ENCODE measurements around the gene DNAJC22. TPM values are rescaled to one million over a fixed set of nuclear protein-coding genes. Genes with fewer than 3 reads are reported as not detected.
A peak's percentile ranks its signal among the peaks of the same experiment; 100 is the strongest.
"Not testable (repeated sequence)": the region's sequence is repeated elsewhere in the genome, so short reads cannot be mapped to it uniquely, and the experiment has no call there.

DNAJC22 gene
- total RNA-seq (not detected), polyA plus RNA-seq (not detected), total RNA-seq (0 to 0.43 (median 0) reads per million in 6 experiments)

GRCh38 chr12:49346659-49347310 lies at the start of gene DNAJC22:
DNAJC22 (plus strand) TSS chr12:49346888; CDS start chr12:49348873, 1,985 bp downstream.
- Mint-ChIP-seq H3K4me3 (peak within 1 kb of the TSS; percentile 73 to 91 (median 88)), H3K27ac (peak within 1 kb of the TSS in 5 of 10 donors; percentile 27 to 59 (median 37)), H3K9me3 (no peaks in the 10 kb centered on the region), H3K36me3 (peaks cover 0 to 4% (median 0%) of the 10 kb centered on the region in 3 donors), H3K27me3 (peaks cover 19 to 83% (median 51%) of the 10 kb centered on the region in 5 donors), H3K4me1 (peaks cover 20 to 53% (median 46%) of the 10 kb centered on the region in 4 donors)
- POLR2A ChIA-PET, result interaction anchor here (0.6 to 2.3 kb wide), 3 partner anchors 23 to 1368 kb away, joined by 6 to 9 read pairs (median 8); partner anchors contain the start of gene TROAP
- ATAC-seq (peak; percentile 24 to 26), DNase-seq (peak in 1 of 10 donors; percentile 48)

- peaks cover 0 to 3% (median 0%) of the 10 kb centered on the region in 3 donors for H3K36me3 Mint-ChIP-seq
- peaks cover 4 to 23% (median 21%) of the 10 kb centered on the region in 4 donors for H3K4me1 Mint-ChIP-seq
- ATAC-seq (no peak), DNase-seq (no peak)
- H3K4me3 Mint-ChIP-seq, result peak overlapping the region in 8 of 10 donors; percentile 7 to 78 (median 51)
- peaks cover 30 to 86% (median 42%) of the 10 kb centered on the region in 5 donors for H3K27me3 Mint-ChIP-seq
- peak overlapping the region in 1 of 10 donors; percentile 9 for H3K27ac Mint-ChIP-seq
- H3K9me3 Mint-ChIP-seq, result no peaks in the 10 kb centered on the region
- POLR2A ChIA-PET, result interaction anchor here (1.5 kb wide), 1 partner anchor 50 kb away, joined by 3 read pairs; no protein-coding TSS in a partner anchor
These were observed 49.0 kb upstream of the DNAJC22 start for GRCh38 chr12:49297695-49298060.

- Mint-ChIP-seq H3K4me3 (peak overlapping the region in 7 of 10 donors; percentile 7 to 78 (median 53)), H3K27ac (peak overlapping the region in 1 of 10 donors; percentile 25), H3K9me3 (no peaks in the 10 kb centered on the region), H3K27me3 (peaks cover 35 to 88% (median 46%) of the 10 kb centered on the region in 5 donors), H3K36me3 (peaks cover 0 to 3% (median 0%) of the 10 kb centered on the region in 3 donors), H3K4me1 (peaks cover 4 to 23% (median 21%) of the 10 kb centered on the region in 4 donors)
- no peak for ATAC-seq
- POLR2A ChIA-PET, result no interaction called here
- DNase-seq, result no peak
These were observed 48.5 kb upstream of the DNAJC22 start for GRCh38 chr12:49298160-49298559.

- peaks cover 4 to 17% (median 13%) of the 10 kb centered on the region in 4 donors for H3K4me1 Mint-ChIP-seq
- H3K9me3 Mint-ChIP-seq, result no peaks in the 10 kb centered on the region
- POLR2A ChIA-PET, result no interaction called here
- DNase-seq (no peak), ATAC-seq (no peak)
- no peak overlapping the region for H3K27ac Mint-ChIP-seq
- no peak overlapping the region for H3K4me3 Mint-ChIP-seq
- peaks cover 34 to 76% (median 48%) of the 10 kb centered on the region in 5 donors for H3K27me3 Mint-ChIP-seq
- H3K36me3 Mint-ChIP-seq, result peaks cover 0 to 3% (median 0%) of the 10 kb centered on the region in 3 donors
These were observed 44.9 kb upstream of the DNAJC22 start for GRCh38 chr12:49301760-49302159.

GRCh38 chr12:49304161-49304560 lies 42.5 kb upstream of the DNAJC22 start:
- Mint-ChIP-seq H3K27me3 (peaks cover 27 to 73% (median 39%) of the 10 kb centered on the region in 5 donors), H3K9me3 (no peaks in the 10 kb centered on the region)

GRCh38 chr12:49305762-49306510 lies 40.8 kb upstream of the DNAJC22 start:
- Mint-ChIP-seq H3K27me3 (peaks cover 26 to 71% (median 35%) of the 10 kb centered on the region in 5 donors), H3K36me3 (no peaks in the 10 kb centered on the region)
- POLR2A ChIA-PET, result no interaction called here

More at GRCh38 chr12:49304161-49304560, 42.5 kb upstream of the DNAJC22 start:
- no peaks in the 10 kb centered on the region for H3K36me3 Mint-ChIP-seq
- no peak overlapping the region for H3K4me3 Mint-ChIP-seq
- H3K27ac Mint-ChIP-seq, result no peak overlapping the region
- DNase-seq (no peak), ATAC-seq (no peak)
- H3K4me1 Mint-ChIP-seq, result no peaks in the 10 kb centered on the region
- POLR2A ChIA-PET, result no interaction called here

GRCh38 chr12:49309386-49309785 lies 37.3 kb upstream of the DNAJC22 start:
- Mint-ChIP-seq H3K4me3 (no peak overlapping the region), H3K36me3 (no peaks in the 10 kb centered on the region)
- POLR2A ChIA-PET, result no interaction called here

More at GRCh38 chr12:49305762-49306510, 40.8 kb upstream of the DNAJC22 start:
- Mint-ChIP-seq H3K9me3 (no peaks in the 10 kb centered on the region), H3K4me3 (no peak overlapping the region), H3K27ac (no peak overlapping the region), H3K4me1 (no peaks in the 10 kb centered on the region)
- ATAC-seq, result no peak
- DNase-seq, result no peak

GRCh38 chr12:49310451-49311000 lies 36.2 kb upstream of the DNAJC22 start:
- H3K36me3 Mint-ChIP-seq, H3K4me1 Mint-ChIP-seq, H3K9me3 Mint-ChIP-seq, POLR2A ChIA-PET, H3K27ac Mint-ChIP-seq, ATAC-seq, DNase-seq, H3K4me3 Mint-ChIP-seq: not testable (repeated sequence)
- peaks cover 13 to 52% (median 22%) of the 10 kb centered on the region in 5 donors for H3K27me3 Mint-ChIP-seq

More at GRCh38 chr12:49309386-49309785, 37.3 kb upstream of the DNAJC22 start:
- H3K4me1 Mint-ChIP-seq, result no peaks in the 10 kb centered on the region
- no peaks in the 10 kb centered on the region for H3K9me3 Mint-ChIP-seq
- peaks cover 14 to 54% (median 23%) of the 10 kb centered on the region in 5 donors for H3K27me3 Mint-ChIP-seq
- DNase-seq (no peak), ATAC-seq (no peak)
- H3K27ac Mint-ChIP-seq, result peak overlapping the region in 1 of 10 donors; percentile 34

GRCh38 chr12:49314811-49315210 lies 31.9 kb upstream of the DNAJC22 start:
- POLR2A ChIA-PET, result interaction anchor here (0.7 kb wide), 1 partner anchor 21 kb away, joined by 3 read pairs; no protein-coding TSS in a partner anchor
- H3K27me3 Mint-ChIP-seq, result peaks cover 2 to 15% (median 8%) of the 10 kb centered on the region in 5 donors
- no peaks in the 10 kb centered on the region for H3K36me3 Mint-ChIP-seq
- no peaks in the 10 kb centered on the region for H3K4me1 Mint-ChIP-seq
- H3K27ac Mint-ChIP-seq, result peak overlapping the region in 1 of 10 donors; percentile 47
- H3K4me3 Mint-ChIP-seq, result no peak overlapping the region
- no peaks in the 10 kb centered on the region for H3K9me3 Mint-ChIP-seq
- ATAC-seq, result no peak
- DNase-seq, result no peak

- H3K9me3 Mint-ChIP-seq, DNase-seq, H3K4me3 Mint-ChIP-seq, H3K27ac Mint-ChIP-seq, H3K4me1 Mint-ChIP-seq, ATAC-seq, H3K36me3 Mint-ChIP-seq, POLR2A ChIA-PET: not testable (repeated sequence)
- H3K27me3 Mint-ChIP-seq, result peaks cover 2 to 14% (median 3%) of the 10 kb centered on the region in 5 donors
These were observed 29.6 kb upstream of the DNAJC22 start for GRCh38 chr12:49317118-49317517.

- peak overlapping the region in 8 of 10 donors; percentile 0 to 64 (median 38) for H3K4me3 Mint-ChIP-seq
These were observed 26.1 kb upstream of the DNAJC22 start for GRCh38 chr12:49320411-49321103.

GRCh38 chr12:49322367-49322707 lies 24.4 kb upstream of the DNAJC22 start:
- H3K36me3 Mint-ChIP-seq, result no peaks in the 10 kb centered on the region
- H3K27me3 Mint-ChIP-seq, result no peaks in the 10 kb centered on the region
- POLR2A ChIA-PET, result interaction anchor here (1.1 to 2.0 kb wide), 5 partner anchors 10 to 27 kb away, joined by 3 to 9 read pairs (median 4); partner anchors contain the start of genes C1QL4, DNAJC22 and PRPH
- no peak for DNase-seq
- peak overlapping the region; percentile 87 to 99 (median 94) for H3K4me3 Mint-ChIP-seq
- H3K9me3 Mint-ChIP-seq, result no peaks in the 10 kb centered on the region
- peak overlapping the region; percentile 66 to 94 (median 82) for H3K27ac Mint-ChIP-seq
- no peak for ATAC-seq
- peaks cover 7 to 21% (median 16%) of the 10 kb centered on the region in 4 donors for H3K4me1 Mint-ChIP-seq

More at GRCh38 chr12:49320411-49321103, 26.1 kb upstream of the DNAJC22 start:
- DNase-seq, H3K36me3 Mint-ChIP-seq, H3K9me3 Mint-ChIP-seq, H3K27me3 Mint-ChIP-seq, POLR2A ChIA-PET, ATAC-seq: not testable (repeated sequence)
- H3K4me1 Mint-ChIP-seq, result peaks cover 7 to 21% (median 16%) of the 10 kb centered on the region in 4 donors
- peak overlapping the region in 1 of 10 donors; percentile 45 for H3K27ac Mint-ChIP-seq
